ENCODE results near the gene HOXB3. TPM values are rescaled to one million over a fixed set of nuclear protein-coding genes. Genes with fewer than 3 reads are reported as not detected.

HOXB3 gene
- total and polyA plus RNA-seq, 8 donors = 10.4 to 114 (median 89.4) TPM

- H3K4me1 ChIP-seq = peaks cover 14 to 27% of the 10 kb centered on the region in 2 donors
- no peak overlapping the region for H3K4me3 ChIP-seq
- ATAC-seq (no peak), DNase-seq (no peak)
- H3K36me3 ChIP-seq = no peaks in the 10 kb centered on the region
- TF ChIP-seq CTCF (IDR thresholded peaks at IDR 0.05) = no peak
- H3K9me3 ChIP-seq = no peaks in the 10 kb centered on the region
- intact Hi-C loops (cut with DNase I) = no loop called here
- H3K27ac ChIP-seq = no peak overlapping the region
- H3K27me3 ChIP-seq = peaks cover 99 to 100% of the 10 kb centered on the region in 2 donors
Observed at GRCh38 chr17:48628649-48629410, 38.8 kb upstream of the HOXB3 start.

- no peak for DNase-seq
- Histone ChIP-seq H3K27ac (no peak overlapping the region), H3K4me1 (peaks cover 14 to 27% of the 10 kb centered on the region in 2 donors), H3K27me3 (peaks cover 99 to 100% of the 10 kb centered on the region in 2 donors), H3K9me3 (no peaks in the 10 kb centered on the region), H3K4me3 (no peak overlapping the region), H3K36me3 (no peaks in the 10 kb centered on the region)
- no peak for ATAC-seq
- intact Hi-C loops (cut with DNase I) = no loop called here
- TF ChIP-seq CTCF (IDR thresholded peaks at IDR 0.05) = no peak
Observed at GRCh38 chr17:48627623-48628521, 37.8 kb upstream of the HOXB3 start.

GRCh38 chr17:48627118-48627597 is 37.1 kb upstream of the HOXB3 start:
- Histone ChIP-seq H3K9me3 (no peaks in the 10 kb centered on the region), H3K4me3 (no peak overlapping the region), H3K27me3 (peaks cover 98 to 100% of the 10 kb centered on the region in 2 donors), H3K4me1 (peaks cover 14 to 27% of the 10 kb centered on the region in 2 donors), H3K36me3 (no peaks in the 10 kb centered on the region), H3K27ac (no peak overlapping the region)
- no peak for TF ChIP-seq CTCF (IDR thresholded peaks at IDR 0.05)
- DNase-seq = no peak
- ATAC-seq = no peak
- intact Hi-C loops (cut with DNase I) = no loop called here

- H3K27me3 ChIP-seq = peaks cover 99 to 100% of the 10 kb centered on the region in 2 donors
- no peaks in the 10 kb centered on the region for H3K9me3 ChIP-seq
- H3K36me3 ChIP-seq = no peaks in the 10 kb centered on the region
- intact Hi-C loops (cut with DNase I) = no loop called here
- ATAC-seq (no peak), DNase-seq (no peak)
- H3K4me3 ChIP-seq = peak within 1 kb of the TSS; percentile 15 to 26
- no peak for TF ChIP-seq CTCF (IDR thresholded peaks at IDR 0.05)
- no peak within 1 kb of the TSS for H3K27ac ChIP-seq
- peaks cover 14 to 27% of the 10 kb centered on the region in 2 donors for H3K4me1 ChIP-seq
Observed at GRCh38 chr17:48626245-48627117, 36.4 kb upstream of the HOXB3 start, which contains the start of gene HOXB9. Gene HOXB9 (minus strand): TSS chr17:48626358. CDS start chr17:48626269, 89 bp downstream.
